ENCODE data around the gene CLDN19.

DNA sequence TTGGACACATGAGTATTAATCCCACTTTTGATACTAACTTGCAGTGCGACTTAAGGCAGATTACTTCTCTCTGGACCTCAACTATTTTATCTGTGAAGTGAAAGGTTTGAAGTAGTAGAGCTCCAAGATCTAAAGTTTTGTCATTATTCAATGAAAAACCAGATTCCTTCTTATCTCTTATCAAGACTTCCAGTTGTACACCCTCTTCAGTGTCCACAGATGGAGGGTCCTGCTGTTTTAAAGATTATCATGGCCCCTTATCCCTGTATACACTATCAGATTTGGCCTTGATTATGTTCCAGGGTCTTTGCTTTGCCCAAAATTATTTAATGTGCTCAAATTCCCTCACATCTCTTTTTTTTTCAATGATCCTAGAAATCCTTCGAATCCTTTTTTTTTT lies 28.1 kb upstream of the CLDN19 start:
- TF ChIP-seq, protein P1, sequence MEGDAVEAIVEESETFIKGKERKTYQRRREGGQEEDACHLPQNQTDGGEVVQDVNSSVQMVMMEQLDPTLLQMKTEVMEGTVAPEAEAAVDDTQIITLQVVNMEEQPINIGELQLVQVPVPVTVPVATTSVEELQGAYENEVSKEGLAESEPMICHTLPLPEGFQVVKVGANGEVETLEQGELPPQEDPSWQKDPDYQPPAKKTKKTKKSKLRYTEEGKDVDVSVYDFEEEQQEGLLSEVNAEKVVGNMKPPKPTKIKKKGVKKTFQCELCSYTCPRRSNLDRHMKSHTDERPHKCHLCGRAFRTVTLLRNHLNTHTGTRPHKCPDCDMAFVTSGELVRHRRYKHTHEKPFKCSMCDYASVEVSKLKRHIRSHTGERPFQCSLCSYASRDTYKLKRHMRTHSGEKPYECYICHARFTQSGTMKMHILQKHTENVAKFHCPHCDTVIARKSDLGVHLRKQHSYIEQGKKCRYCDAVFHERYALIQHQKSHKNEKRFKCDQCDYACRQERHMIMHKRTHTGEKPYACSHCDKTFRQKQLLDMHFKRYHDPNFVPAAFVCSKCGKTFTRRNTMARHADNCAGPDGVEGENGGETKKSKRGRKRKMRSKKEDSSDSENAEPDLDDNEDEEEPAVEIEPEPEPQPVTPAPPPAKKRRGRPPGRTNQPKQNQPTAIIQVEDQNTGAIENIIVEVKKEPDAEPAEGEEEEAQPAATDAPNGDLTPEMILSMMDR (IDR thresholded peaks at IDR 0.05; ENCODE audit: low read depth, low read length), result no peak
- no peak for TF ChIP-seq EZH2phosphoT487 (IDR thresholded peaks at IDR 0.05; ENCODE audit: low read depth)

All from OCI-LY3 (cell line).